ENCODE results near the gene ITPA.

The ITPA gene

DNA sequence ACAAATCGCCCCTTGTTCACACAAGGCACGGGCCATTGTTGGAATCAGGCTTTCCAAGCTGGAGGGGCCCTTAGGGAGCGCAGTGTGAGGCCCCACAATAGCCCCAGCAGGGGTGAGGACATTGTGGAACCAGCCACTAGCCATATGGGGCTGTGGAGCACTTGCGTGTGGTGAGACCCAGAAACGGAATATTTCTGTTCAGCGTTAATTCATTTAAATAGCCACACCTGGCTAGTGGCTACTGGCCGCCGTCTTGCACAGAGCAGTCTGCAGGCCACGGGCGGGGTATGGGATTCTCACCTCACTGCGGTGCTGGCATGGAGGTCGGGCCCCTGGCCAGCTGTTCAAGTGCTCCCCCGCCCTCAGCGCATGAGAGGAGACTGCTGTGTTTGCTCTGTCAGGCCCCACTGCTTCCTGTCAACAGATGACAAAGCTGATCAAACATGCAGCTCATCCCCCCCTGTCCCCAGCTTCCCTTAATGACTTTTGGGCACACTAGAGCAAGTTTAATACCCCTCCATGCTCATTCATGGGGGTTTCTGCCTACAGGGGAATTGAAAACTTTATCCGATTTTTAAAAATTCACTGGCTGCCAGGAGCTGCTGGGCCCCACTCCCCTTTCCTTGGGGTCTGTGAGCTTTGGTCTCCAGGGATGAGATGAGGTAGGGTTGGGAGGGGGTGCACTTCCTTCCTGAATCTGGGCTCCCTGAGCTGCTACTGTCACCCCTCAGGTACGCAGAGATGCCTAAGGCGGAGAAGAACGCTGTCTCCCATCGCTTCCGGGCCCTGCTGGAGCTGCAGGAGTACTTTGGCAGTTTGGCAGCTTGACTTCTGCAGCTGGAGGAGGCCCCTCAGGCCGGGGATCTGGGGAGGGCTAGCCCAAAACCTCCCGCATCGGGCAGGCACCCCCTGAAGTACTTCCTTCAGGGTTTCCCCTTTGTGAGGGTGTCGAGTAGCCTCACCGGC lies 13.6 kb downstream of the ITPA start:
- H3K4me3 ChIP-seq (ENCODE audit: low read length), result no peak overlapping the region
- no peak for DNase-seq (ENCODE audit: low read depth, low spot score)

GRCh38 chr20:3223651-3223993 lies 14.3 kb downstream of the ITPA start:
- no peak overlapping the region for H3K4me3 ChIP-seq (ENCODE audit: low read length)
- DNase-seq (ENCODE audit: low read depth, low spot score), result no peak

GRCh38 chr20:3223994-3224680 lies 14.8 kb downstream of the ITPA start:
- DNase-seq (ENCODE audit: low read depth, low spot score), result no peak
- no peak overlapping the region for H3K4me3 ChIP-seq (ENCODE audit: low read length)

DNA sequence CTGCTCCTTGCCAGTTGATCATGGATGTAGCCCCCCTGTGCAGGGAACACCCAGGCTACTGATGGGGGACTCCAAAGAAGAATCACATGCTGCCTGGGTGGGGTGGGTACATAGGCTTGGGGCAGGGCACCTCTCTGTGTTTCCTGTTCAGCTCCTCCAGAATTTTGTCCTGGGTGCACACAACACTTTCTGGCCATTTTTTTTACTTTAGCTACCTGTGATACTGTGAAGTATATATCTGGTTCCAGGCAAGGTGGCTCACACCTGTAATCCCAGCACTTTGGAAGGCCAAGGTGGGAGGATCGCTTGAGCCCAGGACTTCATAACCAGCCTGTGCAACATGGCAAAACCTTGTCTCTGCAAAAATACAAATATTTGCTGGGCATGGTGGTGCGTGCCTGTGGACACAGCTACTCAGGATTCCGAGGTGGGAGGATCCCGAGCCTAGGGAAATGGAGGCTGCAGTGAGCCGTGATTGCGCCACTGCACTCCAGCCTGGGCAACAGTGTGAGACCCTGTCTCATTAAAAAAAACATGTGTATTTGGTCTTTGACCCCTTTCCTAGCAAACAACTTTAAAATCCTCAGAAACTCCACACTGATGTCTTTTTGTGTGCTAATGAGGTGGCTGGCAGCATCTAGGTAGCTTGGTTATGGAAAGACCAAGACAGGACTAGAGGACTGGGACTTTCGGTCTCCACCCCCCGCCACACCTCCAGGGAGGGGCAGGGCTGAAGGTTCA lies 15.6 kb downstream of the ITPA start:
- no peak overlapping the region for H3K4me3 ChIP-seq (ENCODE audit: low read length)
- no peak for DNase-seq (ENCODE audit: low read depth, low spot score)

DNA sequence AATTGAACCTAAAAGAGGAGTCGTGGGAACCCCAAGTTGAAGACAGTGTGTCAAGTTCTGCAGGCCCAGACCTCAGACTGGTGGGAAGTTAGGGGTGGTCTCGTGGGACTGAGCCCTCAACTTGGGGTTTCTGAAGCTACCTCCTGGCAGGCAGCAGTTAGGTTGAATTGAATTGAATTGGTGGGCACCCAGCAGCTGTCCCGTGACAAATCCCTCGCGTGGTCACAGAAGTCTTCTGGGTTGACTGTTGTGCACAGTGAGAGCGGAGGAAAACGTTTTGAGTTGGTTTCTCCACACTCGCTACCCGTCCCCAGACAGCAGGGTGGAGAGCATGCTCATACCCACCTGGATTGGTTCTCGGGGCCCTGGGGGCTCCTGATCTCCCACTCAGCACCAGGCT lies 16.8 kb downstream of the ITPA start:
- no peak for DNase-seq (ENCODE audit: low read depth, low spot score)
- no peak overlapping the region for H3K4me3 ChIP-seq (ENCODE audit: low read length)

DNA sequence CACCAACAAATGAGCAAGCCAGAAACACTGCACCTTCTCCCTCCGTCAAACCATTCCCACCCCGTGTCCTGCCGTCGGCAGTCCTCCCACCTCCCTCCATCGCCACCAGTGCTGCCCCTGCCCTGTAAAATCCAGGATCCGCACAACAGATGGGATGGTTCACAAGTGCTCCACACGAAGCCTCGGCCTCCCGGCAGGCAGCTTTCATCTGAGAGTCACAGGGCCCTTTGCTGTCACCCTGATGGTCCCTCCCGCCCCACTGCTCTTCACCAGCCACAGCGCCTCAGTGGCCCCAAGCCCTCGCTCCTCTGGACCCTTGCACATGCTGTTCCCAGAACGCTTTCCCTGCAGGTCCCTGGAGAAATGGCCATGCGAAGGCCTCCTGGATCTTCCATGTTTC lies 17.6 kb downstream of the ITPA start:
- no peak for DNase-seq (ENCODE audit: low read depth, low spot score)
- H3K4me3 ChIP-seq (ENCODE audit: low read length), result no peak overlapping the region

- no peak overlapping the region for H3K4me3 ChIP-seq (ENCODE audit: low read length)
Measured at GRCh38 chr20:3227506-3227905, 18.2 kb downstream of the ITPA start.

GRCh38 chr20:3227936-3228749 lies 18.8 kb downstream of the ITPA start:
- no peak for DNase-seq (ENCODE audit: low read depth, low spot score)
- H3K4me3 ChIP-seq (ENCODE audit: low read length), result no peak overlapping the region

More at GRCh38 chr20:3227506-3227905, 18.2 kb downstream of the ITPA start:
- no peak for DNase-seq (ENCODE audit: low read depth, low spot score)

- H3K4me3 ChIP-seq (ENCODE audit: low read length), result no peak overlapping the region
- DNase-seq (ENCODE audit: low read depth, low spot score), result no peak
Measured at GRCh38 chr20:3228750-3229032, 19.4 kb downstream of the ITPA start.

DNA sequence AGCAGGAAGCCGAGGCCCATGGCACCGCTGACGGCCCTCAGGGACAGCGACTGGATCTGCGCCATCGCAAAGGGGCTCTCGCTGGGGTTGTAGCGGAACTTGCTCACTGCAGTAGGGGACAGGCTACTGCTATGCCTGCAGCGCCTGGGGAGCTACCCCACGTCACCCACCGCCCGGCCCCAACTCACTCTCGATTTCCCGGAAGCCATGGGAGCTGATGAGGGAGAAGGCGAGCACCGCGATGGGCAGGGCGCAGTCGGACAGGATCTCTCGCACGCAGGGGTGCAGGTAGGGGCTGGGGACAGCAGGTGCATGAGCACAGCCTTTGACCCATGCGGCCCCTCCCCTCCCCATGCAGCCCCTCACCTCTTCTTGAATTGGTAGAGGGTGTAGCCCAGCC lies 19.9 kb downstream of the ITPA start:
- no peak for DNase-seq (ENCODE audit: low read depth, low spot score)
- no peak overlapping the region for H3K4me3 ChIP-seq (ENCODE audit: low read length)

DNA sequence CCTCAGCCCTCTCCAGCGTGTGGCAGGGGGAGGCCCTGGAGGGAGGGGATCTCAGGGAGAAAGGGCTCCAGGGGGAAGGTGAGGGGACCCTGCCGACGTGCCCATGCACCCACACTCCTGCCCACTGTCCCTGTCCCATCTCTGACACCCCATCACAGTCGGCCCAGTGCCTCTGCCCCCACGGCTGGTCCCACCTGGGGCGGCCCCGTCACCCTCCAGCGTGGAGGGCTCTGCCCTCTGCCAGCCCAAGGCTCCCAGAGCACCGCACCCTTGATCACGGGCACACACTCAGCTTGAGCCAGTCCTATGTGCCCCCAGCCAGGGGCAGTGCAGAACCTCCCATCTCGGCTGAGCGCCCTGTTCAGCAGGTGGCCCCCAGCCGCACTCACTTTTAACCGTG lies 20.5 kb downstream of the ITPA start:
- no peak for DNase-seq (ENCODE audit: low read depth, low spot score)
- H3K4me3 ChIP-seq (ENCODE audit: low read length), result no peak overlapping the region

GRCh38 chr20:3231116-3231515 lies 21.8 kb downstream of the ITPA start:
- no peak overlapping the region for H3K4me3 ChIP-seq (ENCODE audit: low read length)
- DNase-seq (ENCODE audit: low read depth, low spot score), result no peak

DNA sequence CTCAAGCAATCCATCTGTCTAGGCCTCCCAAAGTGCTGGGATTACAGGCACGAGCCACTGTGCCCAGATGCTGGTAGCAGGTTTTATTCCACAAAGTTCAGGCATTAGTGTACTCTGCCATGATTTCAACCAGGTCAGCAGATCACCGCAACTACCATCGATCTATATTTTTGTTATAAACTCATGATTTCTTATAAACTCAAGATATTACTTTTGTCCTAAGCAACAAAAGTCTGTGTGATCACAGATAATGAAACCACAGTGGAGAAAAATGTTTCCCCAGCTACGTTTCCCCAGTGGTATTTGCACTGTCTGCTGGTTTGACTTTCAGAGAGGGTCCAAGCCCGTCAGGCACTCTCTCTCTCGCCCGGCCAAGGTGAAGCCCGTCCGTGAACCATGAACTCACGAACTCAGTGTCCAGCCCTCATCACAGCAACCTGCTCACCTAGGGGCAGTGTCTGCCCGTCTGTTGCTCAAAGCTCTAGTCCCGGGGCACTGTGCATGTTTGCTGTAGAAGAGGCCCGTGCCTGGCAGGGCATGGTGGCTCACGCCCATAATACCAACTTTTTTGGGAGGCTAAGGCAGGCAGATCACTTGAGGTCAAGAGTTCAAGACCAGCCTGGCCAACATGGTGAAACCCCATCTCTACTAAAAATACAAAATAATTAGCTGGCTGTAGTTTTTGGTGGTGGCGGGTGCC lies 22.7 kb downstream of the ITPA start:
- no peak overlapping the region for H3K4me3 ChIP-seq (ENCODE audit: low read length)
- no peak for DNase-seq (ENCODE audit: low read depth, low spot score)

- no peak for DNase-seq (ENCODE audit: low read depth, low spot score)
- no peak overlapping the region for H3K4me3 ChIP-seq (ENCODE audit: low read length)
Measured at GRCh38 chr20:3233131-3233990, 24.1 kb downstream of the ITPA start.

DNA sequence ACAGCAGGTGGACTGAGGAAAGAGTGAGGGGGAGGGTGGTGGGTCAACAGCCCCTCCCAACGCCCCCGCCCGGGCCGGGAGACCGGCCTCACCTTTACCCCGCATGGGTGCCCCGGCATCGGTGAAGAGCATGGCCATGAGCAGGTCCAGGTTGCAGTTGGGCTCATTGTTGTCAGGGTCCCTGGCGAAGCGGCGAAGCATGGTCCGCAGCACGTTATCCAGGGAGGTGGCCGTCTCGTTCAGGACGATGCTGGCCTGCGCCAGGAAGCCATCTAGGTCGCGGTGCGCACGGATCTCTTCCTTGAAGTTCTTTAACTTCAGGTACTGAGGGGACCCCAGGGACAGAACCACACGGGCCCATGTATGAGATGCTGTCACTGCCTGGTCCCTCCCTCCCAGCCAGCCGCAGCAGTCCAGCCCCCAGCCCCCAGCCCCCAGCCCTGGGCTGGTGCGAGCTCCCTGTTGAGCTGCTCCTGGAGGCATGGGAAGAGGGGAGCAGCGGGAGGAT lies 24.7 kb downstream of the ITPA start:
- H3K4me3 ChIP-seq (ENCODE audit: low read length), result no peak overlapping the region
- no peak for DNase-seq (ENCODE audit: low read depth, low spot score)

DNA sequence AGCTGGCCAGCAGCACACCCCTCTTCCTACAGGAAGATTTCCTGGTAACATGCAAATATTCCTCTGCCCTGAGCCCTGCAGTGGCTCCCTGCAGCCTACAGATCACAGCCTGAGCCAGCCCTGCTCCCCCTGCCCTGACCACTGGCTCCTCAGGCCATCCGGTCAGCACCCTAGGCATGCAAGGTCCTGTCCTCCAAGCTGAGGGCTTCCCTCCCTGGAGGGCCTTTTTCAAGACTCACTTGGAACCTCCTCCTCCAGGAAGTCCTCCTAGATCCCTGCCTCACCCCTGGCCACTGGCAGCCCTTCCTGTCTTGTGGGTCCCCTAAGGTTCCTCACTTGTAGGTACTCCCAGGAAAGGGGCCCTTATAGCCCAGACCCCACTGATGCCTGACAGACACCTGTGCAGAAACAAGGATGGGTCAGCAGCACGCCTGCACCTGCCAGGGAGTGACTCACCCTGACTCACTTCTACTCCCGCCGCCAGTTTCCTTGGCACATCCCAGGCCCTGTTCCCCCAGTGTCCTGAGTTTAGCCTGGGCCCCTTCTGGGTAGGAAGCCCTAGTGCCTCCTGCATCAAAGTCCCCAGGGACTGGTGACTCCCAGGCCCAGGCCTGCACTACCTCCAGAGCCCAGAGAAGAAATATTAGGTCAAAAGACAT lies 26.5 kb downstream of the ITPA start:
- no peak for DNase-seq (ENCODE audit: low read depth, low spot score)
- H3K4me3 ChIP-seq (ENCODE audit: low read length), result no peak overlapping the region
